Esophagus muscularis mucosa (tissue), 3 donors: ENCODE measurements around the gene SHLD3.

Source experiments
- CTCF ChIP-seq, 3 experiments: fragments of 200-600 bp in 2 of 3; fragments of 450-650 bp in 1 of 3; sonication (generic) in 2 of 3; IDR thresholded peaks; one replicate each; pipeline ENCODE4 v1.5.1; 2017 to 2019; ENCODE audit warnings: antibody characterized with exemption in 3 of 3, mild to moderate bottlenecking in 2 of 3, moderate library complexity in 1 of 3
- POLR2A ChIP-seq: fragments of 450-650 bp; IDR thresholded peaks from one replicate; pipeline ENCODE4 v1.6.1; 2017; ENCODE audit warnings: antibody characterized with exemption, moderate library complexity, mild to moderate bottlenecking, low read depth

- TF ChIP-seq POLR2A, result no peak
- no peak for TF ChIP-seq CTCF (IDR thresholded peaks at IDR 0.05)
Observed at GRCh38 chr5:65646938-65647337, 22.1 kb downstream of the SHLD3 start.
